OCI-LY7 (cell line): ENCODE data around the gene ZIC5. TPM values are rescaled to one million over a fixed set of nuclear protein-coding genes. Genes with fewer than 3 reads are reported as not detected.

Source experiments
- BruUV-seq: library from RNA; stranded (reverse); fragments of 400-500 nt; replicated peaks from 2 replicates; lab custom pipeline; 2021; lab: Mats Ljungman, UMichigan
- CTCF ChIA-PET: fragments of 300-600 bp; sonication (Branson Sonifier 250); formaldehyde crosslinking; loops from one replicate; lab custom pipeline; 2022; ENCODE audit warnings: antibody characterized with exemption; ENCODE audit not compliant: unreplicated experiment; lab: Charles Lee
- POLR2A ChIA-PET: fragments of 300-600 bp; sonication (Branson Sonifier 250); formaldehyde crosslinking; loops from one replicate; lab custom pipeline; 2022; ENCODE audit warnings: antibody characterized with exemption; lab: Charles Lee
- DNase-seq: peaks from one replicate; pipeline ENCODE4 v3.0.0-alpha.2; 2015; ENCODE audit warnings: low spot score
- H2AFZ ChIP-seq: fragments of 200-600 bp; sonication (generic), shearing (Covaris generic); 2 replicates; pipeline ENCODE4 v1.6.1; 2014; ENCODE audit warnings: mild to moderate bottlenecking, antibody characterized with exemption, low read length, moderate library complexity
- H3K27ac ChIP-seq: fragments of 200-600 bp; sonication (generic); 2 replicates; pipeline ENCODE4 v1.5.1; 2014; ENCODE audit warnings: mixed run types, low read depth, mild to moderate bottlenecking, moderate library complexity, low read length, inconsistent platforms; ENCODE audit not compliant: poor library complexity, severe bottlenecking
- H3K36me3 ChIP-seq: fragments of 200-600 bp; sonication (generic); 2 replicates; pipeline ENCODE4 v1.6.1; 2014; ENCODE audit warnings: mild to moderate bottlenecking, antibody characterized with exemption, low read length, moderate library complexity, mixed read lengths; ENCODE audit not compliant: insufficient read depth
- H3K4me1 ChIP-seq: fragments of 200-600 bp; sonication (generic); 2 replicates; pipeline ENCODE4 v1.5.1; 2014; ENCODE audit warnings: mild to moderate bottlenecking, low read length; ENCODE audit not compliant: insufficient read depth, poor library complexity, severe bottlenecking
- H3K4me2 ChIP-seq: fragments of 200-600 bp; sonication (generic); 2 replicates; pipeline ENCODE4 v1.6.1; 2014; ENCODE audit warnings: mild to moderate bottlenecking, low read length
- H3K4me3 ChIP-seq: fragments of 200-600 bp; sonication (generic); 2 replicates; pipeline ENCODE4 v1.5.1; 2014; ENCODE audit warnings: mild to moderate bottlenecking, low read depth, low read length; ENCODE audit not compliant: poor library complexity, severe bottlenecking
- H3K79me2 ChIP-seq: fragments of 200-600 bp; sonication (generic); 2 replicates; pipeline ENCODE4 v1.6.1; 2016; ENCODE audit warnings: low read depth, mild to moderate bottlenecking, low read length, moderate library complexity, mixed read lengths; ENCODE audit not compliant: insufficient read depth
- H3K9me2 ChIP-seq: fragments of 200-600 bp; sonication (generic); 2 replicates; pipeline ENCODE4 v1.6.1; 2016; ENCODE audit warnings: mild to moderate bottlenecking, low read length, mixed read lengths; ENCODE audit not compliant: insufficient read depth
- H3K9me3 ChIP-seq: fragments of 200-600 bp; sonication (generic); 2 replicates; pipeline ENCODE4 v1.6.1; 2014; ENCODE audit warnings: mild to moderate bottlenecking, mixed run types, low read length, mixed read lengths
- H4K20me1 ChIP-seq: fragments of 200-600 bp; sonication (generic); 2 replicates; pipeline ENCODE4 v1.6.1; 2014; ENCODE audit warnings: mild to moderate bottlenecking, antibody characterized with exemption, low read length, moderate library complexity, mixed read lengths; ENCODE audit not compliant: insufficient read depth
- CTCF ChIP-seq: fragments of 200-600 bp; sonication (generic); conservative IDR thresholded peaks from 2 replicates; pipeline ENCODE4 v1.5.1; 2014; ENCODE audit warnings: mild to moderate bottlenecking, antibody characterized with exemption, low read length, moderate library complexity, mixed read lengths
- EZH2phosphoT487 ChIP-seq: fragments of 200-600 bp; sonication (generic); IDR thresholded peaks from 2 replicates; pipeline ENCODE4 v1.6.1; 2018; ENCODE audit warnings: low read depth, borderline replicate concordance, mild to moderate bottlenecking, mixed run types, antibody characterized with exemption, low read length, moderate library complexity, mixed read lengths
- intact Hi-C: fragments of 100-400 bp; cut with micrococcal nuclease; formaldehyde crosslinking; loops from one replicate; pipeline ENCODE4 v1.10.0; 2022; ENCODE audit not compliant: unreplicated experiment
- total RNA-seq, 2 experiments: library from RNA; depleted of rRNA in 1 of 2; stranded (reverse); fragments of >200 nt in 1 of 2; shearing (Covaris generic) in 1 of 2; gene quantifications; 2 replicates each; pipeline ENCODE4 v1.2.3, GENCODE V29; 2014 to 2022

Gene ZIC5
- total RNA-seq, 2 experiments from 2014 or later = not detected

GRCh38 chr13:99982731-99983498, 11.3 kb upstream of the ZIC5 start:
- no peaks in the 10 kb centered on the region for H4K20me1 ChIP-seq
- DNase-seq = no peak
- H3K4me3 ChIP-seq = no peak overlapping the region
- no peaks in the 10 kb centered on the region for H3K4me1 ChIP-seq
- no peak overlapping the region for H3K4me2 ChIP-seq
- no peak overlapping the region for H3K27ac ChIP-seq
- no peak overlapping the region for H2AFZ ChIP-seq
- POLR2A ChIA-PET = no interaction called here
- CTCF ChIA-PET = no interaction called here
- TF ChIP-seq EZH2phosphoT487 = no peak
- no peak for TF ChIP-seq CTCF
- H3K79me2 ChIP-seq = no peaks in the 10 kb centered on the region
- H3K9me2 ChIP-seq = no peaks in the 10 kb centered on the region
- intact Hi-C loops = no loop called here
- H3K36me3 ChIP-seq = no peaks in the 10 kb centered on the region
- H3K9me3 ChIP-seq = no peaks in the 10 kb centered on the region
- no TSS peak for BruUV-seq

- Histone ChIP-seq H2AFZ (no peak overlapping the region), H4K20me1 (no peaks in the 10 kb centered on the region), H3K79me2 (no peaks in the 10 kb centered on the region), H3K36me3 (no peaks in the 10 kb centered on the region), H3K9me2 (no peaks in the 10 kb centered on the region), H3K4me2 (no peak overlapping the region), H3K4me1 (no peaks in the 10 kb centered on the region), H3K9me3 (no peaks in the 10 kb centered on the region), H3K27ac (no peak overlapping the region), H3K4me3 (no peak overlapping the region)
- DNase-seq = no peak
- ChIA-PET POLR2A (no interaction called here), CTCF (no interaction called here)
- BruUV-seq = no TSS peak
- no peak for TF ChIP-seq CTCF
- TF ChIP-seq EZH2phosphoT487 = no peak
- intact Hi-C loops = no loop called here
These were observed 10.6 kb upstream of the ZIC5 start for GRCh38 chr13:99982036-99982730.

- DNase-seq = no peak
- BruUV-seq = no TSS peak
- no peak within 1 kb of the TSS for H3K27ac ChIP-seq
- no peaks in the 10 kb centered on the region for H3K36me3 ChIP-seq
- POLR2A ChIA-PET = no interaction called here
- H4K20me1 ChIP-seq = no peaks in the 10 kb centered on the region
- TF ChIP-seq EZH2phosphoT487 (no peak), CTCF (no peak)
- H3K79me2 ChIP-seq = no peaks in the 10 kb centered on the region
- H3K4me2 ChIP-seq = no peak within 1 kb of the TSS
- CTCF ChIA-PET = no interaction called here
- H3K4me1 ChIP-seq = no peaks in the 10 kb centered on the region
- intact Hi-C loops = no loop called here
- no peak within 1 kb of the TSS for H2AFZ ChIP-seq
- no peaks in the 10 kb centered on the region for H3K9me2 ChIP-seq
- no peak within 1 kb of the TSS for H3K4me3 ChIP-seq
- H3K9me3 ChIP-seq = no peaks in the 10 kb centered on the region
These were observed 10.1 kb upstream of the ZIC5 start, which contains the start of gene ZIC2 for GRCh38 chr13:99981735-99982035. Gene ZIC2, plus strand, starts transcription at chr13:99981784. Its CDS starts 281 bp downstream, at chr13:99982065.
